Gastroesophageal sphincter (tissue), 3 donors: ENCODE measurements around the gene RUNX2.

Experiments
- CTCF ChIP-seq, 4 experiments: fragments of 200-600 bp in 2 of 4; fragments of 450-650 bp in 2 of 4; sonication (generic) in 1 of 4; IDR thresholded peaks; one replicate each; pipeline ENCODE4 v1.5.1; 2017 to 2019; ENCODE audit warnings: antibody characterized with exemption in 4 of 4, mild to moderate bottlenecking in 2 of 4, moderate library complexity in 2 of 4
- EP300 ChIP-seq: sonication (generic); formaldehyde crosslinking; IDR thresholded peaks from one replicate; pipeline ENCODE4 v1.6.1; 2017; ENCODE audit warnings: antibody characterized with exemption, mild to moderate bottlenecking
- POLR2A ChIP-seq, 2 donors: fragments of 450-650 bp; IDR thresholded peaks; one replicate each; pipeline ENCODE4 v1.6.1; 2017; ENCODE audit warnings: antibody characterized with exemption in 2 of 2, mild to moderate bottlenecking in 2 of 2, moderate library complexity in 1 of 2
- POLR2AphosphoS5 ChIP-seq: sonication (generic); formaldehyde crosslinking; IDR thresholded peaks from one replicate; pipeline ENCODE4 v1.6.1; 2017; ENCODE audit warnings: antibody characterized with exemption

DNA sequence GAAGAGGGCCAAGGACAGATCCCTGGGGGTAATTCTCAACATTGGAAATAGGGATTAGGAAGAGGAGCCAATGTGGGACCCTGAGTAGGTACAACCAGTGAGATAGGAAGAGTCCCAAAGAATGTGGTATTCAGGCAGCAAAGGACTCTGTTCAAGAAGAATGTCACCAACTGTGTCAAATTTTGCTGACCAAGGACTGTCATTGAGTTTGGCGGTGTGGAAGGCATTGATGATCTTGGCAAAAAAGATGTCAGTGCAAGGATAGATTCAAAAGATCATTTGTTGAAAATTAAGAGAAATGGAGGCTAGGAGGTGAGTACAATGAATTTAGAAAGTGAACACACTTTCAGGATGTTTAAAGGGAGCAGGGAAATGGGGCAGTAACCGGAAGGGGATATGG lies 132.0 kb downstream of the RUNX2 start:
- TF ChIP-seq EP300 = no peak
- no peak for TF ChIP-seq CTCF (IDR thresholded peaks at IDR 0.05)
- no peak for TF ChIP-seq POLR2AphosphoS5
- no peak for TF ChIP-seq POLR2A (IDR thresholded peaks at IDR 0.05)
